Eye (tissue), 1 donor: ENCODE measurements around the gene NTPCR.
"Not testable (repeated sequence)": the region's sequence is repeated elsewhere in the genome, so short reads cannot be mapped to it uniquely, and the experiment has no call there.

Experiments used
- DNase-seq: peaks from one replicate; pipeline ENCODE4 v3.0.0-alpha.2; 2015

The NTPCR gene

DNA sequence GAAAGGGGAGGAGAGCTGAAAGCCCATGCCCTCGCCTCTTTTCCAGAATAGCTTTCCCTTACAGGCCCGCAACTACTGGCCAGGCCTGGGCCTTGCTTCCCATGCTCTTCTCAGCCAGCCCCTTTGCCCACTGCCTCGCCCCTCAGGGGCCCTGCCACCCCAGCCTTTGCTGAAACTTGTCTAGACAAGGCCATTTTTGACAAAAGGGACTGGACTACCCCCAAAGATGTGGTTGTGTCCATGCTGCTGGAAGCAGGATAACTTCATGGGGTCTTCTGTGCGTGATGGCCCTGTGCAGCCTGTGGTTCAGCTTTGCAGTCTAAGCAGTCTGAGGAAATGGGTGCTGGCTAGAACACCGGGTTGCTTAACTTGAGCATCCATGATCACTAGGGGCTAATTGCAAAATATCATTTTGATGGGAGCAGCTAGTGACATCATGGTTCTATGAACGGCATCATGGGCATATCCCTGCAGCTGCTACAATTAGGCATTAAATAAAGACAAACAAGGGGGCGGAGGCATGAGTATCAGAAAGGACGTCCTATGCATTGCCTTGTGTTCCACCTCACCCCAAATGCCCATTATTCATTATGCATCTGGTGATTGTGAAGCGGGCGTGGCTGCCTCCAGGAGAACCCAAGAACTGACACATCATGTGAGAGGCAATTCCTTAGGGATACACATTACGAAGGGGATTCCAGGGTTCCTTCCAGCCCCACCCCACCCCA lies 36.8 kb downstream of the NTPCR start:
- no peak for DNase-seq

DNA sequence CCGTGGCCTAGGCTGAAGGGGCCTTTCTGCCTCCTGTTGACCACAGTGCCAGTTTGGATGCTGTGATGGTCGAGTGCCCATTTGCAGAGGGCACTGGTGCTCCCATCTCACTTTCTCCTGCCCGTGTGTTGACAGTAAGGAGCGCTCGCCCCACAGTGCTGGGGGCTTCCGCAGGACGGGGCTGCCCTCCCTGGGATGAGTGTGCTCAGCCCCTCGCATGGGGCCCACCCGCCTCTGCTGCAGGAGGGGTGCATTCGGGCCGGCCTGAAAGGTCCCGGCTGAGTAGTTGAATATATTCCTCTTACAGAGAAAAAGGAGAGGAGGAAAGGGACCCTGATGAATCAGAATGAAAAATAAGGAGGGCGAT lies 37.3 kb downstream of the NTPCR start:
- no peak for DNase-seq

- DNase-seq = peak; percentile 81
These were observed 38.2 kb downstream of the NTPCR start for GRCh38 chr1:232988572-232989040.

DNA sequence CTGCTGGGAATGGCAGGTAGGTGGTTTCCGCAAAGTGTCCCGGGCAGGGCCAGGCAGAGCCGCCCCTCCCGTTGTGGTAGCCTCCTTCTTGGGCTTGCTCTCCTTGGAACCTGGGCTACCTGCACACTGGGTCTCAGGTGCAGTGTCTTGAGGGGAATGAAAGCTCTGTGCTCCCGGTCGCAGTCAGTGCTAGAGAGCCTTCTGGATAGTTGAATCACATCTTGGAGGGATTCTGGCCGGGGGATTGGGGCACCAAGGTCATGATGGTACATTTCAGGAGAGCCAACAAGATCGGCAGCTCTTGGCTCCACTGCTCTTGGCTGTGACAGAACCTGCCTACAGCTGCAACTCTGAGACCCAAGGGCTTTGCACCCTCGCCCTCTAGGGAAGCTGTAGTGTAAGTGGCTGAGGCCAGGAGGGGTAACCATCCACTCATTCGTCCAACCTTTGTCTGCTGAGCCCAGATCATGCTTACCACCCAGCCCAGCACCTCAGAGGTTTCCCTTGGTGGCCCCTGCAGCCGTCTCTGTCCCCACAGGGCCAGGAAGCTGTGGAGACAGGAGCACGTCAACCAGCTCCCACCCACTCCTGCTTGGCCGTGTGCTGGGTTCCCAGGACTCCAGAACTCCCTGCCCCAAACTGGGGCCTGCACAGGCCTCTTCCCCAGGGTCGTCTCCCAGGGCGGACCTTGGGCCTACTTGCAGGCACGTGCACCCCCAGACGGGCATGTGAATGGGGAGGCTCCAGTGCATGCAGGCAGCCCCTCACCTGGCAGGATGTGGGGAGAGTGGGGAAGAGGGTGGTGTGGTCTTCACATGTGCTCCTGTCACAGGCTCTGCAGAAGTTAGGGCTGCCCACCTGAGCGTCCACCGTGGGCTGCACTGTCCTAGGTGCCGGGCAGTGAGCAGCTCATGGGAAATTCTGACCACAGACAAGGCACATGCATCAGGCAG lies 40.0 kb downstream of the NTPCR start:
- DNase-seq = no peak

GRCh38 chr1:232991238-232991637 lies 40.8 kb downstream of the NTPCR start:
- no peak for DNase-seq

DNA sequence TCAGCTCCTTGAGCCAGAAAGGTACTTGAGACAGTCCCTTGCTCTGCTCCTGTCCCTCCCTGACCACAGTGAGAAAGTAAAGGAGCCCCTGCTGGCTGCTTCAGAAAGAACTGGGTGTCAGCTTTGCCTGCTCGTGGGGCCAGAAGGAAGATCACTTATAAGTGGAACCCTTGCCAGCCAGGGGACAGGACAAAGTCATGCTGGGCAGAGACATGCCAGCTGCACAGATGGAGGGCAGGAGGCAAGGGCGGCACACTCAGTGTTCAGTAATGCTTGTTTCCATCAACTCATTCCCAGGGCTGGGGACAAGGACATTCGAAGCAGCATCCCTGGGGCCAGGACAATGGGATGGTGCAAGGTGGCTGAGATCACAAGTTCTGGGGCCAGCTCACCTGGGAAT lies 41.8 kb downstream of the NTPCR start:
- DNase-seq = no peak

GRCh38 chr1:232993555-232993954 lies 43.1 kb downstream of the NTPCR start:
- DNase-seq = no peak

GRCh38 chr1:232995189-232995588 lies 44.8 kb downstream of the NTPCR start:
- no peak for DNase-seq

- no peak for DNase-seq
These were observed 45.7 kb downstream of the NTPCR start for GRCh38 chr1:232996143-232996542.

DNA sequence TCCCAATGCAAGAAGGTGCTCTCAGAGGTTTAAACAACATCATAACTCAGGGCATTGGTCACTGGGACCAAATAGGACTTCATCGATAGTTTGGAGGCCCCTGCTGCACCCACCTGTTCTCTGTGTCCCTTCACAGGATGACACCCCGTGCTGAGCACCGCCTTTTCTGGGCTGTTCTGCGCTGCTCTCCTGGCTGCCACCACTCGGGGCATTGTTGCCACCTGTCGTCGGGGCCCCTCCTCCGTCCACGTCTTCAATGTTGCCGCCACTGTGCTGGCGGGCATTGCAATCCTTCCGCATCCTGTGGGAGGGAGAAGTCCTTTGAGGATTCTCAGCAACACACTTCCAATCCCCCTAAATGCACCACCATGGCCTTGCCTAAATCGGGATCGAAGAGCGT lies 47.7 kb downstream of the NTPCR start:
- no peak for DNase-seq

- DNase-seq = no peak
These were observed 48.2 kb downstream of the NTPCR start for GRCh38 chr1:232998646-232999045.

- no peak for DNase-seq
These were observed 49.7 kb downstream of the NTPCR start for GRCh38 chr1:232999956-233000625.

DNA sequence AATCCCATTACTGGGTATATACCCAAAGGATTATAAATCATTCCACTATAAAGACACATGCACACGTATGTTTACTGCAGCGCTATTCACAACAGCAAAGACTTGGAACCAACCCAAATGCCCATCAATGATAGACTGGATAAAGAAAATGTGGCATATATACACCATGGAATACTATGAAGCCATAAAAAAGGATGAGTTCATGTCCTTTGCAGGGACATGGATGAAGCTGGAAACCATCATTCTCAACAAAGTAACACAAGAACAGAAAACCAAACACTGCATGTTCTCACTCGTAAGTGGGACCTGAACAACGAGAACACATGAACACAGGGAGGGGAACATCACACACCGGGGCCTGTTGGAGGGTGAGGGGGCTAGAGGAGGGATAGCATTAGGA lies 53.2 kb downstream of the NTPCR start:
- DNase-seq = not testable (repeated sequence)

DNA sequence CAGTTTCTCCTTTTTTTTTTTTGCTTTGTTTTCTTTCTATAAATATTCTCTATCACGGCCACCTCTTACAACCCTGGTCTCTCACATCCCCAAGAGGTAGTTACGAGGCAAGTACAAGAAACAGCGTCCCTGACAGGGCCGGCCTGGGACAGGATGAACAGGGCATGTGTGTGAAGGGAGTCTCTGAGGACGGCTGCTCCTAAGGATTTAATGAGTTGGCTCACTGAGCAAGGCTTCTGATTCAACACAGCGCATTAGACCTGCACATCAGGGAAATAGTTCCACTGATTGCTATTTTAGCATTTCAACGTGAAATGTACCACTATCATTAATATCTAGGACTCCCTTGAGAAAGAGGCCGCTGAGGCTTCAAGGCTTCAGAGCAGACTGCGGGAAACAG lies 54.0 kb downstream of the NTPCR start:
- DNase-seq = no peak

- no peak for DNase-seq
These were observed 54.7 kb downstream of the NTPCR start for GRCh38 chr1:233005156-233005555.

- DNase-seq = no peak
These were observed 55.3 kb downstream of the NTPCR start for GRCh38 chr1:233005703-233006102.

GRCh38 chr1:233006108-233006507 lies 55.7 kb downstream of the NTPCR start:
- no peak for DNase-seq

DNA sequence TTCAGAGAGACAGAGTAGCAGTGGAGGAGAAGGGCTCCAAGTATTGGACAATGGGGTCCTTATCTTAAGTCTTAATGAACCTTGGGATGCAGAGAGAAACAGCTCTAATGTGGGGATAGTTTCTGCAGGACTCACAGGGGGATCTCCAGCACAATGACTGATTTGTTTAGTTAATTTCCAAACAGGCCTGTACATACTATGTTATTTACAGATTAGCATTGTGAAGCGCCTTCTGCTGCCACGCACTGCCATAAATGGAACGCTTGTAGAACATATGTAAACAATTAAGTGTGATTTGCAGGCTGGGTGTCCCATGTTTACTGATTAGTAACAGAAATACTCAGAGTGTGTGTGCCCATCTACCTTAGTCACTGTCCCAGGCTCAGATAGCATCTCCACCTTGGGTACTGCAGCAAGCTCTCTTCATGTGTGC lies 56.1 kb downstream of the NTPCR start:
- DNase-seq = no peak

DNA sequence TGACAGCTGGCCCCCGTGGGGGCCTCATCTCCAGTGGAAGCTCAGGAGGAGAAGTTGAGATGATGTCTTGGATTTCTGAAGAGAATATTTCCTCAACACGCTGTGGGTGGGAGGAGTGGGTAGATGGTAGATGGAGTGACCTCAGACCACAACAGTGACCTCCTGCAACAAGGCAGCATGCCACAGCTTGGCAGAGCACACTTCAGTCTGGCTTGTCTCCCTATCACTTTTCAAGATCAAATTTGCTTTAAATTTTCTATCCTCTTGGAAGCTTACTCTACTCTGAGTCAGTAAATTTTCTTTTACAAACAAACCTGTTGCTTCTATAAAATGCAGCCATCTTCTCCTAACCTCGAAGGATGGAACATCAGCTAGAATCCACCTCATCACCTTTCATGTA lies 59.7 kb downstream of the NTPCR start:
- no peak for DNase-seq

DNA sequence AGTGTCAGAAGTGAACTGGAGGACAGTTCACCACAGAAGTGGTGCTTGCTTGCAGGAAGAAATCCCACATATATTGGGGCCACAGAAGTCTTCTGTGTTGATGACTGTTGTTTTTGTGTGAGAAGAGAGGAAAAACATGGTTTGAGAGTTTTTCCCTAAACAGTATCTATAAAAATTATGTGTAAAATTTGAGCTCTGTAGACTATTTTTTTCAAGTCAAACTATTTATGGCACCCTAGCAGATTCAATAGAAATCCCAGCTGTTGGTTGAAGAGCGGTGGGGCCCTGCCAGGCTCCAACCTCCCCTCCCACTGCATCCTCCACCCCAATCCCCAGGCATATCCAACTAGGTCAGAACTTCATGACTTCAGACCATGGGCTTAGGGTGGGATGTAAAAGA lies 61.6 kb downstream of the NTPCR start:
- DNase-seq = no peak

DNA sequence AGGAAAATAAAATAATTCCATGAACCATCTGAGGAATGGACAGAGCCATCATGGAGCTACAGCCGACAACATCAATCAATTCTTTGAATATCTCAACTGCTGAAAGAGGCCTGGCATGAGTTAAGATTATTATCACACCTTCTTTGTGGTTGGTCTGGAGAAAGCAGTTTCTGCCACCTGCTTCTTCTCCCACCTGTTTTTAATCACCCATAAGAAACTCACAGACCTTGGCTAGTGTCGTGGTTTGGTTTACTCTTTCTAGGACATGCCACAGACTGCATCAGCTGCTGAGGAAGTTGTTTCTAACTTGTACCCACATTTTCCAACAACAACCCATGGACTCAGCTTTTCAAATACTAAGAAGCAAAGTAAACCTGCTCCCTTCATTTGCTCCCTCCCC lies 65.6 kb downstream of the NTPCR start:
- DNase-seq = no peak

DNA sequence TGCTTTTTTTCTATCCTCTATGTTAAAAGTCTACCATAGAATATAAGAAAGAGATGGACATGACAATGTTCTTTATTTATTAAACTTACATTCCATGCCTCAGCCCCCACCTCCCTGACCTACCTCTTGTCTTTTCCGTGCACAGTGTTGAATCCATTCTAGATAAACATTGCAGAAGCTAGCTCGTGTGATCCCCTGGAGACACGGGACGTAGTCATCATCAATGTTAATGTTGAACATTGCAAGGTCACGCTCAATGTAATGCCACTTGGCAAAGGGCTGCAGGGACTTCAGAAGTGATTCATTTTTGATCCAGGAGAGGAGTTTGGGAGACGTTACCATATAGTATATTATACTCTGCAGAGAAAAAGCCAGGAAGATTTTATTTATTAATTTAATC lies 66.4 kb downstream of the NTPCR start:
- DNase-seq = peak; percentile 35

GRCh38 chr1:233019083-233019482 lies 68.7 kb downstream of the NTPCR start:
- no peak for DNase-seq
